Measurements from ENCODE around the gene AKAP13.

- TF ChIP-seq CTCF (IDR thresholded peaks at IDR 0.05) (no peak), POLR2A (IDR thresholded peaks at IDR 0.05) (no peak)
These were observed 118.1 kb downstream of the AKAP13 start for GRCh38 chr15:85498471-85498870.
